ENCODE data around the gene CYP4F12.

The CYP4F12 gene

DNA sequence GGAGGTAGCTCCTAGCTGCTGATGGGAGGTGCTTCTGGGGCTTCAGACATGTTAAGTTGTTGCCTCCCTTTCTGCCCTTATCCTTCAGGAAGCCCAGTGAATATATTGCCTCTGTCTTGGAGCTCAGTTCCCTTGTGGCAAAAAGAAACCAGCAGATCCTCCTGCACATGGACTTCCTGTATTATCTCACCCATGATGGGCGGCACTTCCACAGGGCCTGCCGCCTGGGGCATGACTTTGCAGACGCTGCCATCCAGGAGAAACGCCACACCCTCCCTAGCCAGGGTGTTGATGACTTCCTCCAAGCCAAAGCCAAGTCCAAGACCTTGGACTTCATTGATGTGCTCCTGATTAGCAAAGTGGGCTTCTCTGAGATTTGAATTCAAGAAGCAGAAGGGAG is 6.0 kb upstream of the CYP4F12 start:
- no peak overlapping the region for H3K4me3 ChIP-seq (replicated peaks; ENCODE audit: low read depth, low read length)
- TF ChIP-seq CTCF (IDR thresholded peaks at IDR 0.05; ENCODE audit: low read depth, low read length, missing control alignments), result no peak
- DNase-seq (ENCODE audit: extremely low read depth, low read depth), result no peak

GRCh38 chr19:15669440-15669839 is 3.4 kb upstream of the CYP4F12 start:
- no peak for DNase-seq (ENCODE audit: extremely low read depth, low read depth)
- no peak overlapping the region for H3K4me3 ChIP-seq (replicated peaks; ENCODE audit: low read depth, low read length)
- TF ChIP-seq CTCF (IDR thresholded peaks at IDR 0.05; ENCODE audit: low read depth, low read length, missing control alignments), result no peak

DNA sequence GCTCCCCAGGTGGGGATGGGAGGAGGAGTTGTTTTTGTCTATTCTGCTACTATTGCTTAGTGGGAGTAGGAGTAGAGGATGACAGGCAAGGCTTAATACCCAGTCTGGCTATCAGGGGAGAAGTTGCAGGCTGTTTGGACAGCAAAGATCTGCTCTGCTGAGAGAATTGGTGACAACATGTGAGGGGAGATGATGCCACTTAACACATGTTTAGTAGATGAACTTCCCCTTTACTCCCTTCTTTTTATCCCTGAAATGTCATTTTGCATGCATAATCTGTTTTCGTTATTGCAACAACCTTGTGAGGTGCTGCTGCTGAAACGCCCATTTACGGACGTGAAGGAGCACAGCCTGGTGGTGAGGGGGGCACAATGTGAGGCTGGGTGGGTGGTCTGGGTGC is 3.0 kb upstream of the CYP4F12 start:
- no peak for DNase-seq (ENCODE audit: extremely low read depth, low read depth)
- H3K4me3 ChIP-seq (replicated peaks; ENCODE audit: low read depth, low read length), result no peak overlapping the region
- TF ChIP-seq CTCF (IDR thresholded peaks at IDR 0.05; ENCODE audit: low read depth, low read length, missing control alignments), result no peak

GRCh38 chr19:15671237-15671821 is 1.6 kb upstream of the CYP4F12 start:
- no peak for TF ChIP-seq CTCF (IDR thresholded peaks at IDR 0.05; ENCODE audit: low read depth, low read length, missing control alignments)
- no peak overlapping the region for H3K4me3 ChIP-seq (replicated peaks; ENCODE audit: low read depth, low read length)
- DNase-seq (ENCODE audit: extremely low read depth, low read depth), result no peak

GRCh38 chr19:15671891-15672579 is 852 bp upstream of the CYP4F12 start:
- DNase-seq (ENCODE audit: extremely low read depth, low read depth), result no peak
- no peak overlapping the region for H3K4me3 ChIP-seq (replicated peaks; ENCODE audit: low read depth, low read length)
- TF ChIP-seq CTCF (IDR thresholded peaks at IDR 0.05; ENCODE audit: low read depth, low read length, missing control alignments), result no peak

DNA sequence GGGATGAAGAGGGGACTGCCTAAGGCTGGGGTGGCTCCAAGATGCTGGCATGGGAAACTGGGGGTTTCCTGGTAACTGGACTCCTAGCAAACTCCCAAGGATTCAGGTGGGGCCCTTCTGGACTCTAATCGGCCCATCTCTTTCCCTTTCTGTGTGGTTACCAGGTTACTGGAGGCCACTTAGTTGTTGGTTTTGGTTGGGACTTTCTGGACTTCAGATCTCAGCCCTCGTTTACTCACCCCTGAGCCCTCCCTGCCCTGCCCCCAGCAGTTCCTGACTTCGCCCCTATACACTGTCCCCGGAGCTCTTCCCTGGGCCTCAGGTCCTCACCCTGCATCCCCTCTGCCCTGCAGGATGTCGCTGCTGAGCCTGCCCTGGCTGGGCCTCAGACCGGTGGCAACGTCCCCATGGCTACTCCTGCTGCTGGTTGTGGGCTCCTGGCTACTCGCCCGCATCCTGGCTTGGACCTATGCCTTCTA is 328 bp downstream of the CYP4F12 start:
- no peak for DNase-seq (ENCODE audit: extremely low read depth, low read depth)
- TF ChIP-seq CTCF (IDR thresholded peaks at IDR 0.05; ENCODE audit: low read depth, low read length, missing control alignments), result no peak
- no peak overlapping the region for H3K4me3 ChIP-seq (replicated peaks; ENCODE audit: low read depth, low read length)

Measured in HFF-Myc (cell line).